GM12873 (cell line): Measurements from ENCODE around the gene HOXA5.

Experiments used
- TF ChIP-seq, protein P1 (sequence below): IDR thresholded peaks from 2 replicates; pipeline ENCODE4 v1.5.1; 2012; ENCODE audit warnings: low read depth, mild to moderate bottlenecking, moderate library complexity, low read length, control low read depth; ENCODE audit not compliant: insufficient read depth; ENCODE audit errors: missing control alignments

The HOXA5 gene

DNA sequence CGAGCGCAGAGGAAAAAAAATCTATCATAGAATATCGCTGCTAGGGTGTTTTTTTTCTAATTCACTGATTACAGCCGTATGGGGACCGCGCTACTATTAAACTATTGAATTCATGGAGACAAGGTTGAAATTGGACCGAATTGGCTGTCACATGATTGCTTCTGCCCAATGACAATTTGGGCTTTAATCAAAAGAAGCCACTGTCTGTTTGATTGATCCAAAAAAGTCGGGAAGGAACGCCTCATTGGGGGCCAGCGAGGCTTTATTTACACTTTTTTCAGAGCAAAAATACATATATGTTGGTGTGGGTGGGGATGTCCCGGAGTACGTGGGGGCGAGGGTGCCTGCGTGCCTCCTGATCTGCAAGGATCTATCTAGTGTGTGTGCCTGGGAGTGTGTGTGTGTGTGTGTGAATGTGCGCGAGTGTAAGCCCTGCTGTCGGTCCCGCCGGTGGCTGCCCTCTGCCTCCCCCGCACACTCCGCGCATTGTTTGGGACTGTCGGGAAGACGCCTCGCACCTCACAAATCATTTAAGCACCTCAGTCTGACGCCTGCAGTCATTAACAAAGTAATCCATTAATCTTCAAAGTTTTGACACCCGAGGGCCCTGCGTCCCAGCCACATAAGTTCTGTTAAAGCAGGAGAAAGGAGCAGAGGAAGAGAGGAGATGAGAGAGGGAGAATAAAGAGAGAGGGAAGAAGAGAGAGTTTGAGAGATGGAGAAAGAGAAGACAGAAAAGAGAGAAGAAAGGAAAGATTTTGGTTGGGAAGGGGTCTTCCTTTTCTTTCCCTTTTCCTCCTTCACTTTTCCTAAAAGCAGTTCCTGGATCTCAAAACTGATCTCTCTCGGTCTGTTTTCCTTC lies 40.7 kb downstream of the HOXA5 start, which contains the start of gene HOXA2:
Gene HOXA2 (minus strand): TSS at position 103 of the 862 bp plus-strand sequence. CDS start 183 bp downstream, outside the sequence.
- TF ChIP-seq, protein P1, sequence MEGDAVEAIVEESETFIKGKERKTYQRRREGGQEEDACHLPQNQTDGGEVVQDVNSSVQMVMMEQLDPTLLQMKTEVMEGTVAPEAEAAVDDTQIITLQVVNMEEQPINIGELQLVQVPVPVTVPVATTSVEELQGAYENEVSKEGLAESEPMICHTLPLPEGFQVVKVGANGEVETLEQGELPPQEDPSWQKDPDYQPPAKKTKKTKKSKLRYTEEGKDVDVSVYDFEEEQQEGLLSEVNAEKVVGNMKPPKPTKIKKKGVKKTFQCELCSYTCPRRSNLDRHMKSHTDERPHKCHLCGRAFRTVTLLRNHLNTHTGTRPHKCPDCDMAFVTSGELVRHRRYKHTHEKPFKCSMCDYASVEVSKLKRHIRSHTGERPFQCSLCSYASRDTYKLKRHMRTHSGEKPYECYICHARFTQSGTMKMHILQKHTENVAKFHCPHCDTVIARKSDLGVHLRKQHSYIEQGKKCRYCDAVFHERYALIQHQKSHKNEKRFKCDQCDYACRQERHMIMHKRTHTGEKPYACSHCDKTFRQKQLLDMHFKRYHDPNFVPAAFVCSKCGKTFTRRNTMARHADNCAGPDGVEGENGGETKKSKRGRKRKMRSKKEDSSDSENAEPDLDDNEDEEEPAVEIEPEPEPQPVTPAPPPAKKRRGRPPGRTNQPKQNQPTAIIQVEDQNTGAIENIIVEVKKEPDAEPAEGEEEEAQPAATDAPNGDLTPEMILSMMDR: no peak

DNA sequence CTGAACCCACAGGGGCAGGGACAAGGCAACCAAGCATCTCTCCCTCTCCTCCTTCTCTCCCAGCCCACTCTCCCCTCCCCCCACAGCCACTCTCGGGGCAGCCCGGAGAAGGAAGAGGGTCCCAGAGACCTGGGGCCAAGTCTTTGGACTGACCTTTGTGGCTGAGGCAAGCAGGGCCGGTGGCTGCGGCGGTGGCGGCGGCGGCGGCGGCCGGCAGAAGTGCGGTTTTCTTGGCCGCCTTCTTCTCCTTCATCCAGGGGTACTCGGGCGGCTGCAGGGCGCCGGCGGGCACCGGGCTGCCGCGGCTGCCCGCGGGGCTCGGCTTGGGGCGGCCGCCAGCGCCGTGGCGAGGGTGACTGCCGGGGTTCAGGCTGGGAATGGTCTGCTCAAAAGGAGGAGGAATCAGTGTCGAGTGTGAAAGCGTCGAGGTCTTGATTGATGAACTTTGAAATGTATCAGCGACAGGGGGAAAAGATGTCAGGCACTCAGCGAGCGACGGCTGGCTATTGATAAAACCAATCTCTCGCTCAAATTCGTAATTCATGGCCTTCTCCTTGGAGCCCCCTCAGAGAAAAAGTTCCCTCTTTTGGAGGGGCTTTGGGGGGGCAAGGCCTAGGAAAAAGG lies 41.4 kb downstream of the HOXA5 start:
- TF ChIP-seq, protein P1: no peak

DNA sequence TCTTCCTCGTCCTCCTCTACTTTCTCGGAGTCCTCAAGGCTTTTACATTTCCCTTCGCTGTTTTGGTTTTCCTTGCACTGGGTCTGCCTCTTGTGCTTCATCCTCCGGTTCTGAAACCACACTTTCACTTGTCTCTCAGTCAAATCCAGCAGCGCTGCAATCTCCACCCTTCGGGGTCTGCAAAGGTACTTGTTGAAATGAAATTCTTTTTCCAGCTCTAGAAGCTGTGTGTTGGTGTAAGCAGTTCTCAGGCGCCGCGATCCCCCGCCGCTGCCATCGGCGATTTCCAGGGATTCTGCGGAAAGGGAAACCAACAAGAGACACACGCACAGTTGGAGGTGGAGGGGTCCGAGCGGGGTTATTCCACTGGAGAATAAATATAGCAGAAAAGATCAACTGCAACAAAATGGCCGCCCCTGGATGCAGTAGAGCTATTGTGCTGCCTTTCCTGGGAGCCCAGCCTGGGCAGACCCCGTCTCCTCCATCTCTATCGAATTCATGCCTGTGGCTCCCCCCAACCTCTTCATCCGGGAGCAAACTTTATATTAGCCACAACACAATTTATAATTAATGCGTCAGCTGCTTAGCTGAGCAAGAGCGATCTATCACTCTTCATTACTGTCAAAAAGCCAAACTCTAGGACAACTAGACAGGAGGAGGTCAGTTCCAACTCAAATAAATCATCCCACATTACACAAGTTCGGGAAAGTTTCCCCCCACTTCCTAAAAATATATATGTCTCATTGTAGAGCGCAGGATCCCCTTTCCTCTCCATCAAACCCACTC lies 42.1 kb downstream of the HOXA5 start:
- TF ChIP-seq, protein P1: no peak

DNA sequence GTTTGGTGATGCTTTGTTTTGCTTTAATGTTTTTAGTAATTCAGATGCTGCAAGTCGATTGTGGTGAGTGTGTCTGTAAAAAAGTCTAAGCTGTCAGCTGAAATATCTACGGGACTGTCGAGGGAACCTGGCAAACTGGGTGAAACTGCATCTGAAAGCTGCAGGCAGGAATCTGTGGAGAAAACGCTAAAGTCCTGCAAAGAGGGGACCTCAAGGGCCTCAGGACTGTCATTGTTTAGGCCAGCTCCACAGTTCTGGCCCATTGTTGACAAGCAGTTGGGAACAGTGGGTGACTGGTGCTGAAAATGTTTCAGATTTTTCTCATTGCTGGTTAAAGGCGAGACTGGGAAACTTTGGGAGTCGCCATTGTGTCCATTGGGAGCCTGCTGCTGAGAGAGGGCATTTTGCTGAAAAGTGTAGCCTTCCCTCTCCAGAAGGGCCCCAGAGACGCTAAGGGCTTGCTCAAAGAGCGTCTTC lies 42.7 kb downstream of the HOXA5 start:
- TF ChIP-seq, protein P1: no peak

DNA sequence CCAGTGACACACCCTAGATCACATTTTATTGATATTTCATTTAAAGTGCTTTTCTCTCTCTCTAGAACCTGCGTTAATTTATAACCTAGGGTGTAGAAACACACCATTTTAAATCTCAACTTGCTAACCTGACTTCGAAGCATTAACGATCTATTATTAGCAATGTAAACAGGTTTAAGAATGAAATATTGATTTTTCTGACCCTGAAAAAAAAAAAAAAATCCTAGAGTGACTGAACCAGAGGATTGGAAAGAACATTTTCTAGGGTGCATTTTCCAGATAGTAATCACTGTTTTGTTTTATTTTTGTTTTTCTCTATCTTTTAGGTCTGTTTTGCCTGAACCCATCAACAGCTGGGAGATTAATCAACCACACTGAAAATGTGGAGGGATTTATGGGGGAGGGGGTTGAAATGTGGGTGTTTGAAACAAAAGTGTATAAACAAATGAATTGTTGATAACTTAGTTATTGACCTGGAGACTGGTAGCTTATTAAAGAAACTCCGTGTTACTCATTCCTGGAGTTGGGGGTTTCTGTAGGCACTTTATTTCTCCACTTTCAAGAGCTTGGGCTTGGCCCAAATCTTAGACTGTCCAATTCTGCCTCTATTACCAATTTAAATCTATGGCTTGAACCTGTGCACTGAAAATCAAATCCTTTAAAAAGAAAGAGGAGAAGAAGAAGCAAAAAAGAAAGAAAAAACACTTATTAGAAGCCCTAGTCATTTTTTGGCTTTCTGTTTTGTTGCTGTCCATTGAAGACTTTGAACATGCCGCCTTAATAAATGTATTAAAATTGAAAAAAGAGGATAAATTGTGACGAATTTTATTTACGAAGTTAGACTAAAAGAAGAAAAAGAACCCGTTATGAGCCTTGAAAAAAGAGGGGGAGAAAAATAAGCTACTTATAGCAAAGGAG lies 43.8 kb downstream of the HOXA5 start:
- TF ChIP-seq, protein P1: no peak

DNA sequence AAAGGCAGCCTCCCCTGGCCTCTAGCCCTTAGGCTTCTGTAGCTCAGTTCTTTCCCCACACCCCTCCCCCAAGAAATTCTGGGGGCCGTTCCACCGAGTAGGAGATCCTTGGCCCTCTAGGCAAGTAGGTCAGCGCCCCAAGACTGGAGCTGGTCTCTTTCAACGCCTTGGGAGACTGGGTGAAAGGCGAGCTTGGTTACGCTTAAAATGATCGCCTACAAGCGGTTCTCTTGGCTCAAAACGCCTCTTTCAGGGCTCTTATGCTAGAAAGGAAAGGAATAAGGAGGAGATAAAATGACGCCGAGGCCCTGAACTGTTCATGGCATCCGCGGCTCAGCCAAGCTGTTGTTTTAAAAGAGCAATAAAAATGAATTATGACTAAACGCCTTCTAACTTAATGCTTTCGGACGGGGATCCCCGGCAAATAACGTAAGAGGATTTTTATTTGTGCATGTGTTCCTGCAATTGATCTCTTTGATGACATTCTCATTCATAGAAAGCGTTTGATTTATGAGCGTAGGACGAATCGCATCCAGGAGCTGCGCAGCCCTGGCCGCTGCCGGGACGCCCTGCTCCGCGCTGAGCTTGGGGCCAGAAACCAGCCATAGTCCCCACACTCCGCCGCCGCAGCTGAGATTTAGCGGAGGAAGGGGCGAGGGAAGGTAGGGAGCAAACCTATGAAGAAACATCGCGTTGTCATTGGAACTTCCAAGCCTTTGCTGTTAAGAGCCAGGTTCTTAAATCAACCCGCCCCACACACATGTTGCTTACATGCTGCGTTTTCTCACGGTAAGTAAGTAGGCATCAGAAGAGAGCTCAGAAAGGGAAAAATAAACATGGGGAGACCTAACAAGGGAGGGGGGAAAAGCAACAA lies 44.7 kb downstream of the HOXA5 start:
- TF ChIP-seq, protein P1: no peak
